Measurements from ENCODE around the gene FIZ1.
A peak's percentile ranks its signal among the peaks of the same experiment; 100 is the strongest.

FIZ1 gene

DNA sequence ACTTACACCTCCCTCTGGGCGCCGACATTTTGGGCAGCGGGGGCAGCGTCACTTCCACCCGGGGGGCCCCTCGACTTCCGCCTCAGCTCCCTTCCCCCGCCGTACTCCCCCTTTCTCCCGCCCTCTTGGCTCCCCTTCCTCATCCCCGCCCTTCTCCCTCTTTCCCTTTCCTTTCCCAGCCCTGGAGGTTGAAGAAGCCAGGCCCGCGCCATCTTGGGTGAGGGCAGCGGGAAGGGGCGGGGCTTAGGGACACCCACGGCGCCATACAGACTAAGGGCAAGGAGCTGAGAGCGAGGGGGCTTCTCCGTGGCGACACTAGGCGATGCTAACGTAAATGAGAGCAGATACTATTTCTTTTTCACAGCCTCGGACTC lies at the start of gene FIZ1:
Gene FIZ1 (minus strand): TSS at position 50 of the 374 bp plus-strand sequence. CDS start 1,652 bp downstream, outside the sequence.
- peak; percentile 99 for DNase-seq (ENCODE audit: low read depth)

GRCh38 chr19:55648585-55649267 lies 49.4 kb upstream of the FIZ1 start:
- DNase-seq (ENCODE audit: low read depth), result no peak

DNA sequence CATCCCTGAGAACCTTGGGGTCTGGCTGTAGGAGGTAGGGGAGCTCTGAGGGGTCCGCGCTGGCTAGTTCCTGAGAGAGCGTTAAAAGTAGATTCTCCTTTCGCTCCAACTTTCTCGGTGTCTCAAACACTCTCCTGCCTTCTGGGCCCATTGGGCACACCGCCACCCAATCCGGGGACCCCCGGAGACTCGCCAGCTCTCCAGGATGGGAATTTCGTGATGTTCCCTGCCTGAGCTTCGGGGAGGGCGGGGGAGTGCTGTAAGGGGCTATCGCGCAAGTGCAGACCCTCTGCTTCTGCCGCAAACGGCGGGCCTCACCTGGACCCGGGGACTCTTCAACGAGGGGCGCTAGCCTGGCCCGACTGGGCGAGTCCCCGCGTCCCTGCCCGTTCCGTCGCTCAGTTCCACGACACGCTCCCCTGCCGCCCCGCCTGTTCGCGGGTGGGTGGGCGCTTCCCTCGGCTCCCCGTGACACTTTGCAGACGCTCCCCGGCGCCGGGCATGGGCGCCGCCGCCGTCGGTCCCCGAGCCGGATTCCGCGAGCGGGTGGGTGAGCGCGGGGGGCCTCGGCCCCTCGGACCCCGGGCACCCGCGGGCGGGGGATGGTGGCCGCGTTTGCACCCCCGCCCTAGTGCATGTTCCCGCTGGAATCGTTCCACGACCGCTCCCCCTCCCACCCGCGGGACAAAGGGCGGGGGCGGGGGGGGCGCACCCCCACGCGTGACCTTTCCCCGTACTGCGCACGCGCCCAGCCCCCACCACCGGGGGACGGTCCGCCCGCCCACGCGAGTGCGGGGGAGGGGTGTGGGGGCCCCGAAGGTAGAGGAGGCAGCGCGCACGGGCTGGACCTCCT lies 48.6 kb upstream of the FIZ1 start, which contains the start of gene CCDC106:
Gene CCDC106 (plus strand): TSS at position 481 of the 853 bp plus-strand sequence. CDS start 835 bp downstream, outside the sequence.
- peak; percentile 78 for DNase-seq (ENCODE audit: low read depth)

DNA sequence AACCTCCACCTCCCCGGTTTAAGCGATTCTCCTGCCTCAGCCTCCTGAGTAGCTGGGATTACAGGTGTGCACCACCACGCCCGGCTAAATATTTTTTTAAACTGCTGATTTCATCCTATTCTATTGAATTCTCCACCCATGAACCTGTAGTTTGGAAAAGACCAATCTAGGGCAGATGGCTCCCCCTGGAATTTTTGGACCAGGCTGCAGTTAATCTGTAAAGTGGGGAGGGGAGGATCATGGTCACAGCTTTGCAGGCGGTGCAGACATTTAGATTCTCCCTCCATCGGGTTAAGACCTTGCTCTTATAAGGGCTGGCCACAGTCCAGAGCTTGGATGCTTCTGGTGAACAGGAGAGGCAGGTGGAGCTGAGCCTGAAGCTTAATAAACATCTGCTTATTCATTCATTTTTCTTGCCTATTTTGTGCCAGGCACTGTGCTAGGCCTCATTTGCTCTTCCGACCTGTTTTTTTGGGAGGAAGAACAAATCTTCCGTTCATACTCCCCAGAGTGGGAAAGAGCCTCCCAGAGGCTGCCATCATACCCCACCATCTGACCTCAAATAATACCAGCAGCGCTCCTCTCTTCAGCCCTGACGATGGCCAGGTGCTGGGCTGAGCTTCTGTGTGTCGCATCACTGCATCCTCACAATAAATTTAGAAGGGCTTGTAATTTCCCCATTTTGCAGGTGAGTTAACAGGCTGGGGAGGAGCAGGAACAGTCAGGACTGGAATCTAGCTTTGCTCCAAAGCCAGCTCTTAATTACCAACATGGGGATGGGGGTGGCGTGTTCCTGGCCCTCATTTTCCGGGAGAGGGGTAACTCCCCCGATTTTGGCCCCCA lies 47.8 kb upstream of the FIZ1 start:
- DNase-seq (ENCODE audit: low read depth), result no peak

DNA sequence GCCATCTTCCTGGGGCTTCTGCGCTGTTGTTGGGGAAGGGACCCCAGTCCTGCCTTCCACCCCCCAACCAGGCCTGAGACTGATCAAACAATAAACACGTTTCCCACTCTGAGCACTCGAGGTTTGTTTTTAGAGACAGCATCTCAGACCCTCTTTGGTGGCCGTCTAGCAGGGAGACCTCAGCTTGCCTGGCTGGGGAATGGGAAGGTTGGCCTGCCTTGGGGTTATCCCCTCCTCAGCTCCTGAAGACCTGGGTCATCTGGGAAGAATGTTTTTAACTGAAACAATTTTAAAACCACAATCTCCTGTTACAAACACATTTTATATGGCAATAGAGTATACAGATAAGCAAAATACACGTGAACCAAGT lies 46.2 kb upstream of the FIZ1 start:
- no peak for DNase-seq (ENCODE audit: low read depth)

- no peak for DNase-seq (ENCODE audit: low read depth)
Observed at GRCh38 chr19:55644842-55645511, 45.7 kb upstream of the FIZ1 start.

DNA sequence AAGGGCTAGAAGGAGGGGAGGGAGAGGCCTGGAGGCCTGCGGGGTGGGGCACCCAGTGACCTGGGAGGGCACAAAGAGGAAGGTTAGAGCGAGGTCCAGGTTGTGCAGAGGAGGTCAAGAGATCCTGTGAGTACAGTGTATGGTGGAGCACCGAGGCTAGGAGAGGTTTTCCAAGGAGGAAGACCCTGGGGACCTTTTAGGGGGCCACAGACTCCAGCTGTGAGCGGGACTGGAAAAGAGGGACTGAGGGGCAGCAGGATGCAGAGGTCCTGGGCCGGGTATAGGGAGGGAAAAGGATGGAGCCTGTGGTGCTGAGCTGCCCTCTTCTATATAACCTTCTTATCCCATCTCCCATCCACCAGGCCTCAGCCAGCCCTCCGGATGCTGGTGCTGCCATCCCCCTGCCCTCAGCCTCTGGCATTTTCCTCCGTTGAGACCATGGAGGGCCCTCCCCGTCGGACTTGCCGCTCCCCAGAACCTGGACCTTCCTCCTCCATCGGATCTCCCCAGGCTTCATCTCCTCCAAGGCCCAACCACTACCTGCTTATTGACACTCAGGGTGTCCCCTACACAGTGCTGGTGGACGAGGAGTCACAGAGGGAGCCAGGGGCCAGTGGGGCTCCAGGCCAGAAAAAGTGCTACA lies 45.0 kb upstream of the FIZ1 start:
- DNase-seq (ENCODE audit: low read depth), result no peak

GRCh38 chr19:55643887-55644176 lies 44.5 kb upstream of the FIZ1 start:
- no peak for DNase-seq (ENCODE audit: low read depth)

DNA sequence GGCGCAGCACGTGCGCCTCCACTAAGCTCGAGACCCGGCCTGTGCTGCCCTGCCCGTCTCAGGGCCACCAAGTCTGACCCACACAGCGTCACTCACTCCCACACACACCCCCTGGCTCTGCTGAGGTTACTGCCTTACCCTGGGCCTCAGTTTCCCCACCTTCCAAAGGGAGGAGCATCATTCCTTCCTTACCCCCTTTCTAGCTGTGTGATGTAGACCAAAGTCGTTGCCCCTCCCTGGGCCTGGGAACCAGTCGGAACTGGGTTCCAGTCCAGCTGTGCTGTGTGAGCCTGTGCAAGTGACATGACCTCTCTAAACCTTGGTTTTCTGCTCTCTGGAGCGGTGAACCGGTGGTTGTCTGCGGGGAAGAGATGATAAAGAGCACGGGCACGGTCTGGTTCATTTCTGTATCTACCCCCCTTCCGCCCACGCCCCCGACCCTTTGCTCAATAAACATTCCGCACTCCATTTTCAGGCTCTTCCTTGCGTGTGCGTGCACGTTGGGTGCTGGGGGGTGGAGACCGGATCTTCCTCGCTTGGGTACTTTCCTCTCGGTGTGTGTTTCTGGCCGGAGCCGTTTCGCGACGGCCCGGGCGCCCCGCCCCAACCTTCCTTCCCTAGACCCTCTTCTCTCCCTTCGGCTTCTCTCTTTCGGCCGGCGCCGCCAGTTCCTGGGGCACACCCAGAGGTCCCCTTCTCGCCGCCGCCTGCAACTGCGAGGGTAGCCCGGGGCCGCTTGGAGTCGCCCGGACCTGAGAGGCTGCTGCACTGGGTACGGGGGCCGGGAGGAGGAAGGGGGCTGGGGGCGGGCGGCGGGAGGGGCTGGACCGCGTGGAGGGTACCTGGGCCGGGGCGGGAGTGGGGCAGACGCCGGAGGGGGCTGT lies 43.9 kb upstream of the FIZ1 start, which contains the start of gene ZNF581:
Gene ZNF581 (plus strand): TSS at position 647 of the 884 bp plus-strand sequence. CDS start 923 bp downstream, outside the sequence.
- DNase-seq (ENCODE audit: low read depth), result peak; percentile 87

DNA sequence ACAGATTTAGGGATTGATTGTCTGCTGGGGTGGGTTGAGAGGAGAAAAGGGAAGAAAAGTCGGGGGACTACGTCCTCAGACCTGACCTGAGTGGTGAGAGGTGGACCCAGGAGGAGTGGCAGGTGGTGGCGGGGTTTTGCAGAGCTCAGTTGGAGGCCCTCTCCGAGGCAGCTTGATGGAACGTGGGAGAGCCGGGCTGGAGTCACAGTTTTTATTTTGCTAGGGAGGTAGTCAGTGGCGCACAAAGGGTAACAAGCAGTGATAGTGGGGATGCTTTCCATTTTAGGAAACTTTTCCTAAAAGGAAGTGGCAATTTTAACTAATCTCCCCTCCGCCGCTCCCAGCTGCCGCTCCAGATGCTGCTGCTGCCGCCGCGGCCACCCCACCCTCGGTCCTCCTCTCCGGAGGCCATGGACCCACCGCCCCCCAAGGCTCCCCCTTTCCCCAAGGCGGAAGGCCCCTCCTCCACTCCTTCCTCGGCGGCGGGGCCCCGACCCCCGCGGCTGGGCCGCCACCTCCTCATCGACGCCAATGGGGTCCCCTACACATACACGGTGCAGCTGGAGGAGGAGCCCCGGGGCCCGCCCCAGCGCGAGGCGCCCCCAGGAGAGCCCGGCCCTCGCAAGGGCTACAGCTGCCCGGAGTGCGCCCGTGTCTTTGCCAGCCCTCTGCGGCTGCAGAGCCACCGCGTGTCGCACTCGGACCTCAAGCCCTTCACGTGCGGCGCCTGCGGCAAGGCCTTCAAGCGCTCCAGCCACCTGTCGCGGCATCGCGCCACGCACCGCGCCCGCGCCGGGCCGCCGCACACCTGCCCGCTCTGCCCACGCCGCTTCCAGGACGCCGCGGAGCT lies 43.1 kb upstream of the FIZ1 start:
- DNase-seq (ENCODE audit: low read depth), result peak; percentile 51

GRCh38 chr19:55641426-55642152 lies 42.3 kb upstream of the FIZ1 start:
- peak; percentile 49 for DNase-seq (ENCODE audit: low read depth)

DNA sequence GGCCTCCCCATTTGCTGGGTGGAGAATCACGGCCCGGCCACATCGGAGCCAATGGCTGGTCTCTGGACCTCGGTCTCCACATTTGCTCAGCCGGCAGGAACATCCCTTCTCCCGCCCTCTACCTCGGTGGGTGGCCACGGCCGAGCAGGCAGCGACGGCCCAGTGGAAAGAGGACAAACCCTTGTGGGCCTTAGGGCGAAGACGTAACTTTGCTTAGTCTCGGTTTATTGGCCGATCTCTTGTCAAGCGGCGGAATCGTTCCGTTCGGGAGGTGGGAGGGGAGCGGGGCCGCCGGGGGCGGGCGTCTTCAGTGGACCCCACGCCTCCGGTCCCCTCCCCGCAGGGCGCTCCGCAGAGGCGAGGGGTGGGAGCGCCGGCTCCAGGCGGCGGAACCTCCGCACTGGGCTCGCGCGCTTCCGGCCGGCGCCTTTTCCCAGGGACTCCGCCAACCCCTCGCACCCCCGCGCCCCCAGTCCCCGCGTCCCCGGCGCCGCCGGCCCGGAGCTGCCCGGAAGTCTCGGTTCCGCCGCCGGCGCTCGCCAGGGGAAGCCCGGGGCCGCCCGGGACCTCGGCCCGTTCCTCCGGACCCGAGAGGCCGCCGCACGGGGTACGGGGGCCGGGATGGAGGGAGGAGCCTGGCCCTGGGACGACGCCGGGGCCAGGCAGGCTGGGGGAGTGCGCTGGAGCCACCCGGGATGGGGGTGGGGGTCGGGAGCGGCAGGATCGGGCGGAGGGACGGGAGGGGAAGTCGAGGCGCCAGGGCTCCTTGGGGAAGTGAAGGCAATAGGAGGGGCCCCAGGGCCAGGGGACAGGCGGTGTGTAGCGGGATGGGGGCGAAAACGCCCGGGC lies 41.5 kb upstream of the FIZ1 start, which contains the start of gene ZNF580:
Gene ZNF580 (plus strand): TSS at position 426 of the 849 bp plus-strand sequence. CDS start 1,507 bp downstream, outside the sequence.
- DNase-seq (ENCODE audit: low read depth), result peak; percentile 93

- DNase-seq (ENCODE audit: low read depth), result peak; percentile 86
Observed at GRCh38 chr19:55640043-55640576, 40.8 kb upstream of the FIZ1 start.

DNA sequence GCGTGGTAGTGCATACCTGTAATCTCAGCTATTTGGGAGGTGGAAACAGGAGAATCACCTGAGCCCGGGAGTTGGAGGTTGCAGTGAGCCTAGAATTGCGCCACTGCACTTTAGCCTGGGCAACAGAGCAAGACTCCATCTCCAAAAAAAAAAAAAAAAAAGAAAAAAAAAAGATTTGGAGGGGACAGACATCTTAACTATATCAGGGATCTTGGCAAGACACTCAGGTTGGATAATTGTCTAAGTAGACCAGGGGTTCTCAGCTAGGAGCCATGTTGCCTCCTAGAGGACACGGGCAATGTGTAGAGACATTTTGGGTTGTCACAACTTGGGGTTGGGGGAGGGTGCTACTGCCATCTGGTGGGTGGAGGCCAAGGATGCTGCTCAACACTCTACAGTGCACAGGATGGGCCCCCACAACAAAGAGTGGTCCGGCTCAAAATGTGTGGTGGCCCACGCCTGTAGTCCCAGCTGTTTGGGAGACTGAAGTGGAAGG lies 39.6 kb upstream of the FIZ1 start:
- no peak for DNase-seq (ENCODE audit: low read depth)

DNA sequence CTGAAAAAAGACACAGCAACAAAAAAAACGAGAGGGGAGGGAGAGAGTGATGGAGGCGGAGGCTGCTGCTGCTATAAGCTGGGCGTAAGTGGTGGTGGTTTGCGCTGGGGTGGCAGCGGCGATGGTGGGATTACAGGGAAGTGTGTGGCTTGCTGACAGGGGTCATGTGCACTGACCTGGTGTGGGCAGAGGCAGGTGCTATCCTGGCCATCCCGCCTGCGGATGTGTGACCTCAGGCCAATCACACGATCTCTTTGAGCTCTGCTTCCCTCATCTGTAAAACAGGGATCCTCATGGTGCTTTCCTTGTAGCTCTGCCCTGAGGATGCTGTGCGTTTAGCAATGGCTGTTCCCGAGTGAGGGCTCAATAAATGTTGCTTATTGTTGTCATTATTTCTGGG lies 38.2 kb upstream of the FIZ1 start:
- no peak for DNase-seq (ENCODE audit: low read depth)

- DNase-seq (ENCODE audit: low read depth), result no peak
Observed at GRCh38 chr19:55636723-55637122, 37.4 kb upstream of the FIZ1 start.

DNA sequence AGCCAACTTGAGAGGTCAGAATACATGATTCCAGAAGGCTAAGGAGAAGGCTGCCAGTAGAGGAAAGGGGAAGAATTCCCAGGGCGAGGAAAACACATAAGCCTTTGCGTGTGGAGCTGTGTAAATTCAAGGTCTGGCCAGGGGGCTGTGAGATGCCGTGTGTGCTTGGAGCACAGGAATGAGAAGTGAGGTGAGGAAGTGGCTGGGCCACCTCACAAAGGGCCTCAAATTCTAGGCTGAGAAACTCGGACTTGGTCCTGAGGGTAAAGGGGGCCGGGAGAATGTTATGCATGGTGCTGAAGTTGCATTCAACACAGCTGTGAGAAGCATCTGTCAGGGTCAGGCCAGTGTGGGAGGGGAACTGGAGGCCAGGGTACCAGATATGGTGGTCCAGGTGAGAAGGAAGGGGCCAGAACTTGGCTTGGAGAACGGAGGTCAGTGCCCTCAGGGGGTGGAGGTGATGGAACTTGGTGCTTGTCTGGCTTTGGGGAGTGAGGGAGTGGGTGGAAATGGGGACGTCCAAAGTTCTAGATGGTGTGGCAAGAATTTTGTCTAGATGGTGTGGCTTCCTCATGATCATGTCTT lies 36.6 kb upstream of the FIZ1 start:
- no peak for DNase-seq (ENCODE audit: low read depth)
